Upper lobe of right lung (tissue), 1 donor: Measurements from ENCODE around the gene GOLPH3L. TPM values are rescaled to one million over a fixed set of nuclear protein-coding genes. Genes with fewer than 3 reads are reported as not detected.

Source experiments
- ATAC-seq: fragments of 200-7000 bp; cut with Tn5 transposase; one replicate; pipeline ENCODE4 v1.9.1; 2020; ENCODE audit warnings: mild to moderate bottlenecking, moderate library complexity
- DNase-seq: peaks from one replicate; pipeline ENCODE4 v3.0.0-alpha.2; 2020
- H3K27ac ChIP-seq: fragments of 200-600 bp; one replicate; pipeline ENCODE4 v1.8.0; 2022
- H3K27me3 ChIP-seq: fragments of 200-600 bp; one replicate; pipeline ENCODE4 v1.8.0; 2022; ENCODE audit warnings: mild to moderate bottlenecking
- H3K36me3 ChIP-seq: fragments of 200-600 bp; one replicate; pipeline ENCODE4 v1.8.0; 2022
- H3K4me1 ChIP-seq: fragments of 200-600 bp; one replicate; pipeline ENCODE4 v1.8.0; 2022
- H3K4me3 ChIP-seq: fragments of 200-600 bp; one replicate; pipeline ENCODE4 v1.8.0; 2022; ENCODE audit warnings: mild to moderate bottlenecking
- H3K9me3 ChIP-seq: fragments of 200-600 bp; one replicate; pipeline ENCODE4 v1.8.0; 2022
- intact Hi-C: fragments of 100-400 bp; cut with DNase I; formaldehyde crosslinking; loops from one replicate; pipeline ENCODE4 v1.11.0; 2022
- long read RNA-seq: library from polyadenylated mRNA; unstranded; transcript quantifications from one replicate; pipeline ENCODE4 v2.0.0, GENCODE V29; 2021
- total RNA-seq: library from RNA; stranded (reverse); fragmentation: NEBNext Ultra II Directional; extraction: Animal tissue kit (Norgen Biotek cat#: 25700); gene quantifications from one replicate; pipeline ENCODE4 v1.2.1, GENCODE V29; 2021
- TF ChIP-seq, protein P1 (sequence below): fragments of 200-600 bp; IDR thresholded peaks from one replicate; pipeline ENCODE4 v1.8.0; 2022; ENCODE audit warnings: antibody characterized with exemption
- donor health status: DM: no; HTN: yes; CAD: no; lungs with severe emphysema.

The GOLPH3L gene
- 32.2 TPM for total RNA-seq
- long read RNA-seq, transcript GOLPH3L-201 (5 exons, 2,999 nt), result major isoform, 18 of 25 reads
- long read RNA-seq, partial matches to known transcripts, result 2 of 25 reads
- long read RNA-seq, other reads (novel, unspliced or antisense), result 5 of 25 reads

DNA sequence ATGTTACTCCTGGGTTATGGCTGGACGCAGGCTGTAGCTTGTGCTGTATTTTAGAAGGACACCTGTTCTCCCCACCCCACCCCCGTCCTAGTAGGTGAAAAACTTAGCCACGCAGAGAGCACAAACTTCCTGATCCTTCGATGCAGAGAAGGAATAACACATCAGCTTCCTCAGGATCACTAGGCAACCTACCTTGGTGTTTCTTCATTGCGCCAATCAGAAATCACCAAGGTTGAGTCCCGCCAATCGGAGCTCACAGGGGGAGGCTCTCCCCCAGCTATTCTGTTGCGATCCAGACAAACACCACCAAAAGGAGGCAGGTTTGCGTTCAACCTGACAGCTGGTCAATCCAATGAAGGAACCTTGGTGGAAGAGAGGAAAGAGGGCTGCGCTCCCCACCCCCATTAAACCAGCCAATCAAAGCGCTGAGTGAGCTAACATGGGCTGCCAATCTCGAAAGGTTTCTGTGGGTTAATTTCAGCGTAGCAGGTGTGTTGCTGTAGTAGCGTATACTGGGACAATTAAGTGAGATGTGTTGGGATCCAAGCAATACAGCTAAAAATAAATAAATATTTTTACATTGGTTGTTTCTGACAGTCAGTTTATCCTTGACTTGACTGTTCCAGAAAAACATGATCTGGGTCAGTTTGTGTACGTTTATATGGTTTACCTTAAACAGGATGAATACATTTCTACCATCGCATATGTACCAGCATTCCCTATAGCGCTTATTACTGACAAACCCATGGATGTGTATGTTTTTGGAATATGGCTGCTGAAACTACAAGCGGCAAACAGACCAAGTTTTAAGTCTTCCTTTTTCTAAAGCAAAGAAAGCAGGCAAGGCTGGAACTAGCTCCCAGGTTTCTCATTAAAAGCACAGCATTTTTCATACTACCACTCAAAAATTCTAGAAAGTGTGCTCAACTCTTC, at the start of gene GOLPH3L:
GOLPH3L (minus strand) TSS at position 160 of the 933 bp plus-strand sequence. CDS start 2,316 bp downstream, outside the sequence.
- DNase-seq (peak; percentile 90), ATAC-seq (peak; percentile 100)
- H3K4me3 ChIP-seq, result peak within 1 kb of the TSS; percentile 69
- H3K9me3 ChIP-seq, result no peaks in the 10 kb centered on the region
- H3K4me1 ChIP-seq, result peaks cover 19% of the 10 kb centered on the region
- peak within 1 kb of the TSS; percentile 86 for H3K27ac ChIP-seq
- intact Hi-C loops, result no loop called here
- TF ChIP-seq, protein P1, sequence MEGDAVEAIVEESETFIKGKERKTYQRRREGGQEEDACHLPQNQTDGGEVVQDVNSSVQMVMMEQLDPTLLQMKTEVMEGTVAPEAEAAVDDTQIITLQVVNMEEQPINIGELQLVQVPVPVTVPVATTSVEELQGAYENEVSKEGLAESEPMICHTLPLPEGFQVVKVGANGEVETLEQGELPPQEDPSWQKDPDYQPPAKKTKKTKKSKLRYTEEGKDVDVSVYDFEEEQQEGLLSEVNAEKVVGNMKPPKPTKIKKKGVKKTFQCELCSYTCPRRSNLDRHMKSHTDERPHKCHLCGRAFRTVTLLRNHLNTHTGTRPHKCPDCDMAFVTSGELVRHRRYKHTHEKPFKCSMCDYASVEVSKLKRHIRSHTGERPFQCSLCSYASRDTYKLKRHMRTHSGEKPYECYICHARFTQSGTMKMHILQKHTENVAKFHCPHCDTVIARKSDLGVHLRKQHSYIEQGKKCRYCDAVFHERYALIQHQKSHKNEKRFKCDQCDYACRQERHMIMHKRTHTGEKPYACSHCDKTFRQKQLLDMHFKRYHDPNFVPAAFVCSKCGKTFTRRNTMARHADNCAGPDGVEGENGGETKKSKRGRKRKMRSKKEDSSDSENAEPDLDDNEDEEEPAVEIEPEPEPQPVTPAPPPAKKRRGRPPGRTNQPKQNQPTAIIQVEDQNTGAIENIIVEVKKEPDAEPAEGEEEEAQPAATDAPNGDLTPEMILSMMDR, result peak; percentile 22
- H3K27me3 ChIP-seq, result no peaks in the 10 kb centered on the region
- H3K36me3 ChIP-seq, result peaks cover 26% of the 10 kb centered on the region

DNA sequence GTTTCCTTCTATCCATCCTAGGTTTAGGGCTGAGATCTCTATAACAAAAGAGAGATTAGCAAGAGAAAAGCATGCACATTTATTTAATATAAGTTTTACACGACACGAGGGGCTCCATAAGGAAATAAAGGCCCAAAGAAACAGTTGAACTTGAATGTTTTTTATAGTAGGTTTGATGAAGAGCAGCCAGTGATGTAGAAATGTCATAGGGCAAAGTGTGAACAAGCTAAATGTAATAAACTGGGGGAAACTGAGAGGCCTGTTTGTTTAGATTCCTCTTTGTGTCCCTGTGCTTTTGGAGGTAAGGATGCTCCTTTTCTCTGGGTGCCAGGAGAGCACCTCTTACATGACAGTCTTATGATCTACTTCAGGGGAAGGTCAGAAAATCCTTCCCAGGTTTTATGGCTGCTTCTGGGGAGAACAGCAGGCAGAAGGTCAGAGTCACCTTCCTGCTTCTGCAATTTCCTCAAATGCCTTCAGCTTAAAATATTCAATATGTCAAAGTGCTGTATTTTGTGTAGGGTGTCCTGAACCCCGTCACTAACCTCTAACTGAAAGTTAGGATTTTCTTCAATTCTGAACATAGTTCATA, 33.3 kb upstream of the GOLPH3L start:
- TF ChIP-seq, protein P1, result no peak
- no peak overlapping the region for H3K4me3 ChIP-seq
- no peaks in the 10 kb centered on the region for H3K4me1 ChIP-seq
- no peak for ATAC-seq
- H3K9me3 ChIP-seq, result no peaks in the 10 kb centered on the region
- intact Hi-C loops, result no loop called here
- H3K27ac ChIP-seq, result no peak overlapping the region
- DNase-seq, result no peak
- peaks cover 22% of the 10 kb centered on the region for H3K36me3 ChIP-seq
- no peaks in the 10 kb centered on the region for H3K27me3 ChIP-seq

DNA sequence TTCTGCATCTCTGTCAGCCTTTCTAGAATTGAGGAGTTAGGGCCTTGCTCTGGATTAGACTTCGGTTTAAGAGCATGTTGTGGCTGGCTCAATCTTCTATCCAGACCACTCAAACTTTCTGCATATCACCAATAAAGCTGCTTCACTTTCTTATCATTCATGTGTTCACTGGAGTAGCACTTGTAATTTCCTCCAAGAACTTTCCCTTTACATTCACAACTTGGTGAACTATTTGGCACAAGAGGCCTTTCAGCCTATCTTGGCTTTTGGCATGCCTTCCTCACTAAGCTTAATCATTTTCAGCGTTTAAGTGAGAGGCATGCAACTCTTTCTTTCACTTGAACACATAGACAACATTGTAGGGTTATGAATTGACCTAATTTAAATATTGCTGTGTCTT, 27.4 kb upstream of the GOLPH3L start:
- no peaks in the 10 kb centered on the region for H3K36me3 ChIP-seq
- no peak overlapping the region for H3K4me3 ChIP-seq
- no peaks in the 10 kb centered on the region for H3K4me1 ChIP-seq
- intact Hi-C loops, result no loop called here
- no peak overlapping the region for H3K27ac ChIP-seq
- DNase-seq (no peak), ATAC-seq (no peak)
- TF ChIP-seq, protein P1, result no peak
- H3K9me3 ChIP-seq, result no peaks in the 10 kb centered on the region
- no peaks in the 10 kb centered on the region for H3K27me3 ChIP-seq

DNA sequence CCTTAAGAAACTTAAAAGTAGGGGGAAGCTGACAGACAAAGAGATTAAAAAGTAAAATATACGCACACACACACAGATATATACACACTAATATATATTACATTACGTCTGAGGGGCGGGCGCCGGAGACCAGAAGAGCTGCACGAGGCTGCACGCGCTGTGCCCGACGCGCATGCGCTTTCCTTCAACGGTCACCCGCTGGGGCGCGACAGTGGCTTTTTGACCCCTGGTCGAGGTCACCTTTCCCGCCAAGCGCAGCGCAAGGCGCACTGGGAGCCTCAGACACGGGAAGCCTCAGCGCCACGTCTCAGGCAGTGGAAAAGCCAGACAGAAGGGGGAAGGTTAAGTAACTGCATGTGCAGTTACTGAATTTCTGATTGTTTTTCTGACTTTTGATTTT, 23.7 kb upstream of the GOLPH3L start, which contains the start of gene HORMAD1:
HORMAD1 (minus strand) TSS at position 193 of the 400 bp plus-strand sequence. CDS start 1,390 bp downstream, outside the sequence.
- H3K27me3 ChIP-seq, result no peaks in the 10 kb centered on the region
- H3K27ac ChIP-seq, result no peak within 1 kb of the TSS
- H3K4me1 ChIP-seq, result no peaks in the 10 kb centered on the region
- intact Hi-C loops, result no loop called here
- no peaks in the 10 kb centered on the region for H3K9me3 ChIP-seq
- H3K36me3 ChIP-seq, result no peaks in the 10 kb centered on the region
- TF ChIP-seq, protein P1, result no peak
- H3K4me3 ChIP-seq, result no peak within 1 kb of the TSS
- ATAC-seq, result no peak
- DNase-seq, result no peak

DNA sequence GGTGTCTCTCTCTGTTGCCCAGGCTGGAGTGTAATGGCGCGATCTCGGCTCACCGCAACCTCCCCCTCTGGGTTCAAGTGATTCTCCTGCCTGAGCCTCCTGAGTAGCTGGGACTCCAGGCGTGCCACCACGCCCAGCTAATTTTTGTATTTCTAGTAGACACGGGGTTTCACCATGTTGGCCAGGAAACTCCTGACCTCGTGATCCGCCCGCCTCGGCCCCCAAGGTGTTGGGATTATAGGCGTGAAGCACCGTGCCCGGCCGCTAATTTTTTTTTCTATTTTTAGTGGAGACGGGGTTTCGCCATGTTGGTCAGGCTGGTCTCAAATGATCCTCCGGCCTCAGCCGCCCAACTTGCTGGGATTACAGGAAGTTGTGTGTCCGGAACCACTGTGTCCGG, 23.1 kb upstream of the GOLPH3L start:
- ATAC-seq (no peak), DNase-seq (no peak)
- Histone ChIP-seq H3K9me3 (no peaks in the 10 kb centered on the region), H3K4me3 (no peak overlapping the region), H3K27me3 (no peaks in the 10 kb centered on the region), H3K4me1 (no peaks in the 10 kb centered on the region), H3K27ac (no peak overlapping the region), H3K36me3 (no peaks in the 10 kb centered on the region)
- TF ChIP-seq, protein P1, result no peak
- intact Hi-C loops, result no loop called here
